Stimulated activated CD8-positive, alpha-beta memory T cell treated with anti-CD3 and anti-CD28 coated beads, Interleukin-12 subunit alpha, Interleukin-12 subunit beta, amount 100 ng/mL, for 24 hours (primary cell): ENCODE data around the gene SPON2.

Experiments used
- DNase-seq: peaks from one replicate; pipeline ENCODE4 v3.0.0-alpha.2; 2020; ENCODE audit errors: extremely low read depth

Gene SPON2

GRCh38 chr4:1195109-1195671 lies 22.8 kb upstream of the SPON2 start:
- no peak for DNase-seq

DNA sequence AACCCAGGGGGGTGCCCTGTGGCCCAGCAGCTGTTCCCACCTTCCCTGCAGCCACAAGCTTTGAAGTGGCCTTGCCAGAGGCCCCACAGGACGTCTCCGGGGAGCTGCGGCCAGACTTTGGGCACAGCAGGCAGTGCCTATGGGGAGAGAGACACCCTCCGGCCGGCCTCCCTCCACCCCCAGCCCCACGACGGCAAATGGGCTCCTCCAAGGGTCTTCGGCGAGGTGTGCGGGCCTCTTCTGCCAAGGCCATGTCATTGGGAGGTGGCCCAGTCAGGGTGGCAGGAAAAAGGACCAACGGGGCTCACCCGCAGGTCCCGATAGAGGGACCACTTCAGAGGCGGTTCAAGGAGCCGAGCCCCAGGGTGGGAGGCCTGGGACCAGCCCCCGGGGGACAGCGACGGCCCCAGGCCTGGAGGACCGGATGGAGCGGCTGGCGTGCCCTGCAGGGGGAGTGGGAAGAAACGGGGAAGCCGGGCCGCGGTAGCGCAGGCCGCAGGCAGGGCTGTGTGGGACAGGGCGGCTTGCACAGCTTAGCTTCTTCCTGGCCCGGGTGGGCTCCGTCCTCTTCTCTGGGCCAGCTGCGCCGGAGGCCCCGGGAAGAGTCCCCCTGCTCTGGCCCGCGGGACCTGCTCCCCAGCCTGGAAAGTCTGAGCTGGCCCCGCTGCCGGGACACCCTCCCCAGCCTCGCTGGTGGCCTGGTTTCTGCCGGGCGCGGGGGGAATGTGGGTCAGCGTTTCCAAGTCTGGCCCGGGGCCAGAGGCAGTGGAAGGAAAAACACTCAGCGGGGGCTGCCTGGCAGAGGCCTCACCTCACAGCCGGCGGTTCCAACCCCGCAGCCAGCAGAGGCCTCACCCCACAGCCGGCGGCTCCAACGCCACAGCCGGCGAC lies 21.9 kb upstream of the SPON2 start:
- DNase-seq: no peak

DNA sequence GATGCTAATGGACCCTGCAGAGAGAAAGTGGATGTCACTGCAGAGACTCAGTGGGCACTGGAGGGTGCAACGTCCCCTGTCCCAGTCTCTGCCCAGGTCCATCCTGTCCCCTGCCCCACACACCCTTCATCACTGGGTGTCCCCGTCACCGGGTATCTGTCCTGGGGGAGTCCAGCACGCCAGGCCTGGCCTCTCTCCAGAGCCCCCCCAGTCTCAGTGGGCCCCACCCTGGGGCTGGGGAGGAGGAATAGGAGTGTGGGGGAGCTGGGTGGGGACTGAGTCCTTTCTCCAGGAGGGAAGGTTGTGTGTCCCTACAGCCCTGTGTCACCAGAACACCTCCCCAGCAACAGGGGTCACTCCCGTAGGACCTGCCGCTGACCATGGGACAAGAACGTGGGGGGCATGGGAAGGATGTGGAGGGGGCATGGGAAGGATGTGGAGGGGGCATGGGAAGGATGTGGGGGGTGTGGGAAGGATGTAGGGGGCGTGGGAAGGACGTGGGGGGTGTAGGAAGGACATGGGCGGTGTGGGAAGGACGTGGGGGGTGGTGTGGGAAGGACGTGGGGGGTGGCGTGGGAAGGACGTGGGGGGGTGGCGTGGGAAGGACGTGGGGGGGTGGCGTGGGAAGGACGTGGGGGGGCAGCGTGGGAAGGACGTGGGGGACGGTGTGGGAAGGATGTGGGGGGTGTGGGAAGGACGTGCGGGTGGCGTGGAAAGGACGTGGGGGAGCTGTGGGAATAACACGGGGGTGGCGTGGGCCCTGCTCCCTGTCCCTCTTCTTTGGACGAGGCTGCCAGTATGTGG lies 21.0 kb upstream of the SPON2 start:
- no peak for DNase-seq

DNA sequence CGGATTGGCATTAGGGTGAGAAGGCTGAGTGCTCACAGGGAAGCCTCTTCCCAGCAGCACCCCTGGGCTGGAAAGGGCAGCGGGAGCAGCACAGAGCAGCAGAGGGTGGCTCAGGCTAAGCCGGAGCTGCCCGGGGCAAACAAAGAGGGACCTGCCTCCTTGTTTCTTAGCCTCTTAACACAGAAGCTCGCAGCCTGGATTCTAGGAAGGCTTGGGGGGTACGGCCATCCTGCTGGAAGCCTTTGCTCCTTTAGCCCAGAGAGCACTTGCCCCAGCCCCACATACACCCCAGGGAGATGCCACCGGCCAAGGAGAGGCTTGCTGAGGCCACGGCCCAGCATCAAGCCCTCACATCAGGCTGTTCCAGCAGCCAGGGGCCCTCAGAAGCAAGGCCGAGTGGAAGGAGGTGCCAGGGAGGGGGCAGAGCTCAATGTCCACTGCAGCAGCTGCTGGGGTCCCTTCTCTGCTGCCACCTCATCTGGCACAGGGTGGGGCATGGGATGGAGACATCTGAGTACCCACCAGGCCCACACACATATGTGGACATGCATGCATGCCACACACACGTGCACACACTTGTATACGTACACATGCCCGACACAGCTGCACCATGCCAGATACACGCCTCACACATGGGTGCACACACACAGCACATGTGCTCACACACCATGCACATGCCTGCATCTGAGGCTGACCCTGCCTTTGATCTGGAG lies 20.3 kb upstream of the SPON2 start:
- DNase-seq: no peak

GRCh38 chr4:1192091-1192492 lies 19.7 kb upstream of the SPON2 start:
- no peak for DNase-seq

- DNase-seq: no peak
Observed at GRCh38 chr4:1191621-1192020, 19.2 kb upstream of the SPON2 start.

GRCh38 chr4:1187182-1187581 lies 14.8 kb upstream of the SPON2 start:
- DNase-seq: no peak

DNA sequence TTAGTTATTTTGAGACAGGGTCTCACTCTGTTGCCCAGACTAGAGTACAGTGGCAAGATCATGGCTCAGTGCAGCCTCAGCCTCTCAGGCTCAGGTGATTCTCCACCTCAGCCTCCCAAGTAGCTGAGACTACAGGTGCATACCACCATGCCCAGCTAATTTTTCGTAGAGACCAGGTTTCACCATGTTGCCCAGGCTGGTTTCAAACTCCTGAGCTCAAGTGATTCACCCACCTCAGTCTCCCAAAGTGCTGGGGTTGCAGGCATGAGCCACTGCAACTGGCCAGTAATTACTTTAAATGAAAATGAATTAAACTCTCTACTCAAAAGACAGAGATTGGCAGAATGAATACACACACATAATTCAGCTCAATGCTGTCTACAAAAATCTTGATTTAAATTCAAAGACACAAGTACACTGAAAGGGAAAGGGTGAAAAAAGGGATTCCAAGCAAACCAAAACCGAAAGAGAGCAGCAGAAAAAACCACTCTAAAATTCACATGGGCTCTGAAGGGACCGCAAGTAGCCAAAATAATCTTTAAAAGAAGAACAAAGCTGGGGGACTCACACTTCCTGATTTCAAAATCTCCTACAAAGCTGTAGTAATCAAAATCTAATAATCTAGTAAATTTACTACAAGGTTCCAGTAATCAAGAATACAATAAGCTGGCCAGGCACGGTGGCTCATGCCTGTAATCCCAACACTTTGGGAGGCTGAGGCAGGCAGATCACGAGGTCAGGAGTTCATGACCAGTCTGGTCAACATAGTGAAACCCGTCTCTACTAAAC lies 11.8 kb upstream of the SPON2 start:
- no peak for DNase-seq

DNA sequence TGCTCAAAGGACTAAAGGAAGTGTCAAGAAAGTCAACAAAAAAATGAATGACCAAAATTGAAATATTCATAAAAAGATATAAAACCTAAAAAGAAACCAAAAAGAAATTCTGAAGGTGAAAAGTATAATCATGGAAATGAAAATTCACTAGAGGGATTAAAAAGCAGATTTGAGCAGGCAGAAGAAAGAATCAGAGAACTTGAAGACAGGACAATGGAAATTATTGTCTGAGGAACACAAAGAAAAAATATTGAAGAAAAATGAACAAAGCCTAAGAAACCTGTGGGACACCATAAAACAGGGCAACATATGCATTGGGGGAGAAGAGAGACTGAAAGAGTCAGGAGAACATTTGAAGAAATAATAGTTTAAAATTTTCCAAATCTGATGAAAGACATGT lies 9.9 kb upstream of the SPON2 start:
- DNase-seq: no peak

DNA sequence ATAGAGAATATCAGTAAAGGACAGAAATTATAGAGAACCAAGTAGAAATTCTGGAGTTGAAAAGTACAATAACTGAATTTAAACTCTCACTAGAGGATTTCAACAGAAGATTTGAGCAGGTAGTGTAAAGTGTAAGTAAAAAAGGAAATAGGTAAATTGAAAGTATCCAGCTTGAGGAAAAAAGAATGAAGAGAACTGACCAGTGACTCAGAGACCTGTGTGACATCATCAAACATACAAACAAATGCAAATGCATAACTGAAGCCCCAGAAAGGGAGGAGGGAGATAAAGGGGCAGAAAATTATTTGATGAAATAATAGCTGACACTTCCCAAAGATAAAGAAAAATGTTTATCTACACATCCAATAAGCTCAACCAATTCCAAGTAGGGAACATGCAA lies 8.3 kb upstream of the SPON2 start:
- DNase-seq: no peak

DNA sequence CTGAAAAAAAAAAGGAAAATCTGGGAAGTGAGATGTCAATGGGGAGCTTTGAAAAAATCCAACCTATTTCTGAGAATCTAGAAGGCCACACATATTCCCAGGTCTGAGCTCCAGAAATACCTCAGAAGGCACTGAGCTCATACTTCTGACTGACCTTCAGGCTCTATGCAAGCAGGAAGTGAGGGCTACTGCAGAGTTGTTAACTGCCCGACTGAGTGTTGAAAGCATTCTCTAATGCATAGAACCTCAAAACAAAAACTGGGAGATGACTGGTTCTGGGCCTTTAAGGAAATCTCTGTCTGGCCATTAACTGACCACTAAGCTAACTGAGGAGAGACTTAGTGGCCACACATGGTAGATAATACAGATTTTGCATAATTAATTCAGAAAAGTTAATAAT lies 7.6 kb upstream of the SPON2 start:
- no peak for DNase-seq

DNA sequence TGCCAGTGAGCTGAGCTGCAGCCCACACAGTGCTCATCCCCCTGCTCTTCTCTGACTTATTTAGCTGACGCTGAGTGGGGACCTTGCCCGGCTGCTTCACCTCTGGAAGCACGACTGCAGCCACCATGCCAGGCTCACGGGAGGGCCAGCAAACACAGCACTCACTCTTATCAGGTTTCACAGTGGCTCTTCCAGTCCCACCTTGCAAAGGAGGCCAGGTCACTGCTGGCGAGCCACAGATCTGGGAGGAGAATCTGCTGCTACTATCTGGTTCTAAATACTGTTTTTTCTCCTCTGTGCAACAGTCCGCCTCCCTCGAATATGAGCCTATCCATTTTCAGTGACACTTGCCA lies 6.7 kb upstream of the SPON2 start:
- no peak for DNase-seq

- no peak for DNase-seq
Observed at GRCh38 chr4:1178300-1179088, 6.1 kb upstream of the SPON2 start.

- DNase-seq: no peak
Observed at GRCh38 chr4:1177274-1178141, 5.1 kb upstream of the SPON2 start.

- DNase-seq: no peak
Observed at GRCh38 chr4:1176398-1177273, 4.3 kb upstream of the SPON2 start.

GRCh38 chr4:1175635-1176229 lies 3.3 kb upstream of the SPON2 start:
- no peak for DNase-seq

- DNase-seq: no peak
Observed at GRCh38 chr4:1174941-1175634, 2.7 kb upstream of the SPON2 start.
